ENCODE data around the gene FRAS1.

GRCh38 chr4:78297116-78297800 lies 240.1 kb downstream of the FRAS1 start:
- TF ChIP-seq ZNF639 (CRISPR knock-in tag; conservative IDR thresholded peaks at IDR 0.05 in 1 of 2, IDR thresholded peaks at IDR 0.05 in 1 of 2) (no peak), TAF7 (tag; IDR thresholded peaks at IDR 0.05) (no peak), CREB3 (tag; conservative IDR thresholded peaks at IDR 0.05; ENCODE audit: low read depth) (no peak), RCOR1 (IDR thresholded peaks at IDR 0.05; ENCODE audit: borderline replicate concordance in 1 of 2, low read depth in 2 of 2, low read length in 2 of 2) (no peak), ATF1 (CRISPR knock-in tag; IDR thresholded peaks at IDR 0.05) (no peak), ATF1 (tag; IDR thresholded peaks at IDR 0.05) (no peak), NCOA2 (IDR thresholded peaks at IDR 0.05; ENCODE audit: partially characterized antibody in 2 of 2) (no peak), ZNF398 (CRISPR knock-in tag; IDR thresholded peaks at IDR 0.05) (no peak), RBM14 (IDR thresholded peaks at IDR 0.05; ENCODE audit: borderline replicate concordance, insufficient read depth, low read depth, low read length) (no peak), SMC3 (conservative IDR thresholded peaks at IDR 0.05; ENCODE audit: insufficient read depth, low read depth, low read length) (no peak), CTCF (IDR thresholded peaks at IDR 0.05 in 2 of 3, conservative IDR thresholded peaks at IDR 0.05 in 1 of 3; ENCODE audit: insufficient read depth in 2 of 3, low read depth in 1 of 3, low read length in 3 of 3) (no peak), SP1 (CRISPR knock-in tag; IDR thresholded peaks at IDR 0.05) (no peak), L3MBTL2 (IDR thresholded peaks at IDR 0.05) (no peak), C11orf30 (IDR thresholded peaks at IDR 0.05; ENCODE audit: low read depth) (no peak), ZFX (CRISPR knock-in tag; IDR thresholded peaks at IDR 0.05) (no peak)
